HG02840 (cell line): ENCODE results near the gene DHRS11.
A peak's percentile ranks its signal among the peaks of the same experiment; 100 is the strongest.

Experiments
- ATAC-seq: cut with Tn5 transposase; IDR thresholded peaks from one replicate; pipeline ENCODE4 v1.9.1; 2021; ENCODE audit warnings: mild to moderate bottlenecking, moderate library complexity, moderate number of reproducible peaks; ENCODE audit not compliant: unreplicated experiment, low FRiP score

Gene DHRS11, protein sequence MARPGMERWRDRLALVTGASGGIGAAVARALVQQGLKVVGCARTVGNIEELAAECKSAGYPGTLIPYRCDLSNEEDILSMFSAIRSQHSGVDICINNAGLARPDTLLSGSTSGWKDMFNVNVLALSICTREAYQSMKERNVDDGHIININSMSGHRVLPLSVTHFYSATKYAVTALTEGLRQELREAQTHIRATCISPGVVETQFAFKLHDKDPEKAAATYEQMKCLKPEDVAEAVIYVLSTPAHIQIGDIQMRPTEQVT

DNA sequence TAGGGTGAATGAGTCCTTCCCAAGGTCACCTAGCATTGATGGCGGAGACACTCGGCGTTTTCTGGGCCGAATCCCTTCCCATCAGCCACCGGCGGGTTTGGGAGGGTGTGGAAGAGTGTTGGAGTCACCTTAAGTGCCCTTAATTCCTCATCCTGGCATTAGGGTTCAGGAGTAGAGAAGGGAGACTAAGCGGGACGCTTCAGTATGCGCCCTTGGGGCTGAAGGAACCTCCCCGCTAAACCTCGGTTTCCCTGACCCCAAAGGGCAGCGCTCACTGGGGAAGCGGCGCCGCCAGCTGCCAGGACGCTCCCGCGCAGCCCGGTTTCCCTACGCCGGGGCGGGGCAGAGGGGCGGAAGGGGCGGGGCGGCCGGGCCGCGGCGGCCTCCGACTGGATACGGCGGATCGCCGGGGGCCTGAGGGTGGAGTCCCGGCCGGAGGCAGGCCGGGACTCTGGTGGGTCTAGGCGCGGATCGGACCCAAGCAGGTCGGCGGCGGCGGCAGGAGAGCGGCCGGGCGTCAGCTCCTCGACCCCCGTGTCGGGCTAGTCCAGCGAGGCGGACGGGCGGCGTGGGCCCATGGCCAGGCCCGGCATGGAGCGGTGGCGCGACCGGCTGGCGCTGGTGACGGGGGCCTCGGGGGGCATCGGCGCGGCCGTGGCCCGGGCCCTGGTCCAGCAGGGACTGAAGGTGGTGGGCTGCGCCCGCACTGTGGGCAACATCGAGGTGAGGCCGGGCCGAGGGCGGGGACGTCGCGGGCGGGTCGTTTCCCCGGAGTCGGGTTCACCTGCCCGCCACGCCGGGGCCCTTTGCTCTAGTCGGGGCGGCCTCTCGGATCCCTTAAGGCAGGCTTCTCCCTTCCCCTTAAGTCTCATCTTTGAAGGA lies at the start of gene DHRS11:
Gene DHRS11 (plus strand): TSS at position 446 of the 882 bp plus-strand sequence. CDS start 131 bp downstream, at position 577.
- ATAC-seq, result peak; percentile 71

GRCh38 chr17:36542755-36543154 lies 48.9 kb upstream of the DHRS11 start:
- ATAC-seq, result no peak

DNA sequence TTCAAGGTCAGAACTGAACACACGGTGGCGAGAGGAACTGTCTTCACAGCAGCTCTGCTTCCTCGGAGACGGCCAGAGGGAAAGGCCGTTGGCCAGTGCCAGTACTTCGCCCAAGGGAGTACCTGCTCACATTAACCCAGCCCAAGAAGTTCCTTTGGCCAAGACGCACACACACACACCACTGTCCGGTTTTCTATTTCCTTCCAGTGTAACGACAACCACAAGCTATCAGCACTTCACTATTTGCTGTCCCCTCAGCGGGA lies 47.7 kb upstream of the DHRS11 start:
- ATAC-seq, result no peak

GRCh38 chr17:36544307-36545076 lies 47.2 kb upstream of the DHRS11 start, which contains the start of gene GGNBP2:
TSS of gene GGNBP2 (plus strand) at chr17:36544919. CDS start at chr17:36545725, 806 bp downstream.
- peak; percentile 46 for ATAC-seq

GRCh38 chr17:36545077-36545464 lies 46.6 kb upstream of the DHRS11 start:
- peak; percentile 38 for ATAC-seq

DNA sequence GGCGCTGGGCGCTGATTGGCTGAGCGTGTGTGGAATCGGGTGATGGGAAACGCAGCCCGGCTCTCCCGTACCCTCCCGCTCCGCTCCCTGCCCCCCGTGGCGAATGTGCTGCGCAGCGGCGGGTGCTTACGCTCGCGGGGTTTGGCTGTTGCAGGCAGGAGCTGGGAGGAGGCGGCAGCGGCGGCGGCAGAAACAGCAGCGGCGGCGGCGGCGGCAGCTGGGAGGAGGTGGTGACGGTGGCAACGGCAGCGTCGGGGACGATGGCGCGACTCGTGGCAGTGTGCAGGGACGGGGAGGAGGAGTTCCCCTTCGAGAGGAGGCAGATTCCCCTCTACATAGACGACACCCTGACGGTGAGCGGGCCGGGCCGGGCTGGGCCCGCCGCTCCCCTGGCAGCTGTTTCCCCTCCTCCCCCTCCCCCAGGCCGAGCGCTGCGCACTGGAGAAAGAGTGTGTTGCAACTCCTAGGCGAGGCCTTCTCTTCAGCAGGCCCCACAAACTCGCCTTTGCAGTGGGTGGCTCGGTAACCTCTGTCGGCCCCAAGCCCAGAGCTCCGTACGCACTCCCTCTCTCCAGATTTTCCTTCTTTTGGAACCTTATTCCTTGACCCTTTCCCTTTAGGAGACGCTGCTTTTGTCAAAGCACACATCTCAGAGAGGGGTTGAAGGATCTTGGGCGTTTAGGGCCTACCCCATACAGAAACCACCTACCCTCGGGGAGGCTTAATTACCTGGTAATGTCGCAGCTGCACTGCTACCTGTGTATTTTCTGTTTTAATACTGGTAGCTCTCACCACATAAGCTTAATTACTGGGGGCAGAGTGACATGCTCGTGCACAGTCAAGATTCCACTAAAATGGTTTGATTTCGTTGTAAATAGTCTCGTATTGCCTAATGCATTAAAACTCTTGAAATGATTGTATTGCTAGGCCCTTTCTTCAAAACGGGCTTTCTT lies 45.9 kb upstream of the DHRS11 start:
- peak; percentile 64 for ATAC-seq

DNA sequence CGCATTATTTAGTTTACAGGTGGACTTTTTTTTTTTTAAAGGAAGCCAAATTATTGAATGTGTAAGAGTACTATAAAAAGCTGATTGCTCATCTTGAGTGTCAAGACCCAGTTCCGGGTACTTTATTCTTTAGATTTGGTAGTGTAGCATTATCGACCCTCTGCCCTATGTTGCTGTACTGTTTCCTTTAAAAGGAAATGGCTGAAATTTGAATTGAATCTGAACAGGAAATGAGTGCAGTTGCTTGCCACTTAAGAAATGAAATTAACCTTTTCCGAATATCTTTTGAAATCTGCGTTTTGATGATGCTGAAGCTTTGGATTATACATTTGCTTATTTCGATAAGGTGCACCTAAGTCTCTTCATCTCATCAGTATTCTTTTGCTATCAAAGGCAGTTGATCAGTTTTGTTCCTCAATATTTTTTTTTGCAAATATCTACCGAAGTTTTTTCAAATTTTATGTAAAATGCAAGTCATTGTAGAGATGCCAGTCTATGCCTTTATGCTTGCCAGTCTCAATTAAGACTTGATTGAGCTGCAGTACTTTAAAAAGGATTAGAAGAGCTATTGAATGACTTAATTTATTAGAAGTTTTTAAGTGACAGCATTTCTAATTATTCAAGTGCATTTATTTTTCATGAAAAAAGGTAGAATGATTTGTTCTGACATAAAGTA lies 45.1 kb upstream of the DHRS11 start:
- ATAC-seq, result no peak

GRCh38 chr17:36547776-36548175 lies 43.9 kb upstream of the DHRS11 start:
- ATAC-seq, result no peak

DNA sequence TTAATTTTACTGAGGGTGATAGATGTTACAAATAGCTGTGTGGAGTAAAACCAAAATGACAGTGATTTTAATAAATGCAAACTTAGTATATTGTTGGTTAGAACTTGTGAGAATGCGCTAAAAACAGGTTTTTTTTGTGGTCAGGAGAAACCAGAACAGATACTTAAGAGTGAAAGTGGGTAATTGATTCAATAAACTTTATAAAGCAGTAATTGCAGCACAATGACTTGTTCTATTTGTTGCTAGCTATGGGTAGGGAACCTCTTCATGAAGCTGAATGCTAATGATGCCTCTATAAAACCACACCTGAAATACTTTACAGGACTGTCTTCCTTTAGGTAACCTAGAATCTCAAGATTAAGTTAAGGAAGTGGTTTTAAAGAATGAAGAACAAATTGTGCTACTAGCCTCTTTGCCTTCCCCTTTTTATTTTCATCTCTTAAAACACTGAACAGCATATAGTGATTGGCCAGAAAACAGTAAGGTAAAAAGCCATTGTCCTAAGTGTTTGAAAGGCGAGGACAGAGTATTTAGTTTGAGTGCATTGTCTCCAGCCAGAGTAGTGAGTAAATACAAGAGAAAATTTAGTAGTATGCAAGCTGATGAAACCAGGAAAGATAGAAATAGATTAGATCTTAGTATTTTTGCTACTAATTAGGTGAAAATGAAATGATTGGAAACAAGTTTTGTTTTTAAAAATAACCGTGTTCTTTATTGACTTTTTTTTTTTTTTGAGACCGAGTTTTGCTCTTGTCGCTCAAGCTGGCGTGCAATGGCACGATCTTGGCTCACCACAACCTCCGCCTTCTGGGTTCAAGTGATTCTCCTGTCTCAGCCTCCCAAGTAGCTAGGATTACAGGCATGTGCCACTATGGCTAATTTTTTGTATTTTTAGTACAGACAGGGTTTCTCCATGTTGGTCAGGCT lies 40.9 kb upstream of the DHRS11 start:
- ATAC-seq, result no peak

DNA sequence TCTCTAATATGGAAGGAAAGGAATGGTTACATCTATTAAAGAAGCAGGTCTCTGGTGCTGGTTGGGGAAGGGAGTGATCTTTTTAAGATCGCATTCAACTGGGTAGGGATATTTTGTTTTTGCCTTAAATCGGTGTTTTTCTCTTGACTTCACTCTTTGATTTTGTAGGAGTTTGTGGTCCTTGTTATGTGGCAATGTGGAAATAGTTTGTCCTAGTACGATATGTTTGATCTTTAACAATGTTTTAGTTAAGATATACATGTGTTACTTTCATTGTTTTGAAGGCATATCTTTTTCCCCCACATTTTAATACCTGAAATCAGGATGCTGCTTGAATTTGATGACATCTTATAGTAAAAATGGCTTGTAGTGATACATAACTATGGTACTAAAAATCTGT lies 38.2 kb upstream of the DHRS11 start:
- no peak for ATAC-seq

DNA sequence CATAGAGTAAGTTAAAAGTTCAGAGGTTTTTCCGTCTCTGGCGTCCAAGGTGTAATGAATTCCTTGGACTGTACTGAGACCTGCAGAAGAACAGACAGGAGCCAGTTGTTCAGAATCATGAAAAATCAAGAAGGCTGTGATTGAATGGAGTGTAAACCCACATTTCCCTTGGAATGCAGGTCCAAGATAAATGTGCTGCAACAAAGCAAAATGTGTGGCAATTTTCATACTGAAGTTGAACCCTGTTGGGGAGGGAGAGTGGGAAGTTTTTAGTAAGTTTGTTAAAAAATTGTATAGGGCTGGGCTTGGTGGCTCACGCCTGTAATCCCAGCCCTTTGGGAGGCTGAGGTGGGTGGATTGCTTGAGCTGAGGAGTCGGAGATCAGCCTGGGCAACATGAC lies 25.6 kb upstream of the DHRS11 start:
- ATAC-seq, result no peak

DNA sequence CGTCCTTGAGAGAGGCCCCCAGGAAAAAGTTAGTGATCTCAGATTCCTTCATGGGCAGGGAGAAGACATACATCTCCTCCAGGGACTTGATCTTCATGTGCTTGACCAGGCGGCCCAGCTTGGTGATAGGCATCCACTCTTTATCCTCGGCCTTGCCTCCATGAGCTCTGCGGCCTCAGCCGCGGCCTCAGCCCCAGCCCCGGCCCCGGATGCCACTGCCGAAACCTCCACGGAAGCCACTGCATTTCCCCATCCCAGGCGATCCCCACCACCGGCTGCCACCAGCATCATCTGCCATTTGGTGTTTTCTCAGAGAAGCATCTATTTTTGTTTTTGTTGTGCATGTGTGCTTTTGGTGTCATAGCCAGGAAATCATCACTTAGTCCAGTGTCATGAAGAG lies 16.7 kb upstream of the DHRS11 start:
- ATAC-seq, result no peak

DNA sequence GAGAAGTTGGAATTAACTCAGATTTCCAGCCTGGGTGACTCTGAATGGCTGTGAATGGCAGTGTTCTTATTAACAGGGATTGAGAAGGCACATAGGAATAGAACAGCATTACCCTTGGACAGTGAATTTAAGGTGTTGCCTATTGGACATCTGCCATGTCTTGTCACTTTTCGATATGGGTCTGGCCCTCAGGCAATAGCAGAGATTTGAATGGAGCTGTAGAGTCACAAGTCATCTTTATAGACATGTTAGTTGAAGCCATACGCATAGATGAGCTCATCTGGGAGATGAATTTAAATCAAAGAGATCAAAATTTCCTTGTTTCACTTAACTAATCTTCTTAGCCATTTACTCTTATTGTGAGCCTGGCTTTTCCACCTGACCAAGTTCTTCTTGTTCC lies 14.9 kb upstream of the DHRS11 start:
- no peak for ATAC-seq

DNA sequence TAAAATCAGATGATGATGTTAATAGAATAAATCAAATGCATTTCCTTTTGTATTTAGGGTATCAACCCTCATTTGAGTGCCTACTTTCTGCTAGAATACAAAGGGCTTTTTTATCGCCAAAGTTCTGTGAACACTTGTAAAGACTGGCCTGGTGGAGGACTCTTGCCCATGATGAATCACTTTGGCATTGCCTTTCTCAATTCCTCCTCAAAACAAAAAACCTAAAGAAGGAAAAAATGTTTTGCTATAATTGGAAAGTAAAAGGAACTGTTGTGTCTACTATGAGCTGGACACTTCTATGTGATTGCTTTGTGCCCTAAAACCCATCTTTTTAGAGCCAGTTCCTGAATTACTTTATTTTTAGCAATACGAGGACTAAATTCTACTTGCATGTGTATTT lies 13.0 kb upstream of the DHRS11 start:
- no peak for ATAC-seq

DNA sequence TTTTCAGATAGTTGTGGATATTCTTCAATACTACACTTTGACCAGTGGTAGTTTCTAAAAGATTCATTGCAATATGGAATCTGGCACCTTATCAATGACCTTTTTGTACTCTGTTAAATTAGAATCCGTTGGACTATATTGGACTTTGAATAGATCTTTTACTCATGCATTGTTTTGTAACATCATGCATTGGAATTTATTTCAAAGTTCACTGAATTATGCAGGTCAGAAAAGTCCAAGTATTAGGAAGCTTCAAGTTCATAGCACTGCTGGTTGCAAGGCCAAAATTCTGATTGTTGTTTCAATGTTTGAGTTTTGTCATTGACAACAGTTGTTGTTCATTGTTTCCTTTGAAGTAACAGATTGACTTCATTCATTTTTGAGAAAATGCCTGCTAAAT lies 7.9 kb upstream of the DHRS11 start:
- ATAC-seq, result no peak

GRCh38 chr17:36586138-36586537 lies 5.5 kb upstream of the DHRS11 start:
- ATAC-seq, result no peak

DNA sequence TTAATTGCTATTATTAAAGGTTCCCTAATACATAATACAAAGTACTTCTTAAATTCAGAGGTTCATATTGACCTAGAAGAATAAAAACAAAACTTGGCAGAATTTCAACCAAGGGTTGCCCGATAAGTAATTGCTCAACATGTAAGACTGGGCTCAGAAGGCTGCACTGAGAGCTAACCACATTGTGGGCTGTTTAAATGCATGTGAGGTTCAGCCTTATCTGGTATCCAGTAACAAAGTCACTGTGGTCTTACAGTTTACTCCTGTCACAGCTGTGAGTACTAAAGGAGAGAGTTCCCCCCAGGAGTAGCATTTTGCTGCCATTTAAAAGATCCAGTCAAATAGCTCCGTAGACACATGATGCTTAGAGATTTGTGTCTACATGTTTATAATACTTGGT lies 1.6 kb upstream of the DHRS11 start:
- ATAC-seq, result no peak

- ATAC-seq, result no peak
Measured at GRCh38 chr17:36592316-36592715, 637 bp downstream of the DHRS11 start.
